ENCODE measurements around the gene NEK1. TPM values are rescaled to one million over a fixed set of nuclear protein-coding genes. Genes with fewer than 3 reads are reported as not detected.
A peak's percentile ranks its signal among the peaks of the same experiment; 100 is the strongest.

NEK1 gene, protein sequence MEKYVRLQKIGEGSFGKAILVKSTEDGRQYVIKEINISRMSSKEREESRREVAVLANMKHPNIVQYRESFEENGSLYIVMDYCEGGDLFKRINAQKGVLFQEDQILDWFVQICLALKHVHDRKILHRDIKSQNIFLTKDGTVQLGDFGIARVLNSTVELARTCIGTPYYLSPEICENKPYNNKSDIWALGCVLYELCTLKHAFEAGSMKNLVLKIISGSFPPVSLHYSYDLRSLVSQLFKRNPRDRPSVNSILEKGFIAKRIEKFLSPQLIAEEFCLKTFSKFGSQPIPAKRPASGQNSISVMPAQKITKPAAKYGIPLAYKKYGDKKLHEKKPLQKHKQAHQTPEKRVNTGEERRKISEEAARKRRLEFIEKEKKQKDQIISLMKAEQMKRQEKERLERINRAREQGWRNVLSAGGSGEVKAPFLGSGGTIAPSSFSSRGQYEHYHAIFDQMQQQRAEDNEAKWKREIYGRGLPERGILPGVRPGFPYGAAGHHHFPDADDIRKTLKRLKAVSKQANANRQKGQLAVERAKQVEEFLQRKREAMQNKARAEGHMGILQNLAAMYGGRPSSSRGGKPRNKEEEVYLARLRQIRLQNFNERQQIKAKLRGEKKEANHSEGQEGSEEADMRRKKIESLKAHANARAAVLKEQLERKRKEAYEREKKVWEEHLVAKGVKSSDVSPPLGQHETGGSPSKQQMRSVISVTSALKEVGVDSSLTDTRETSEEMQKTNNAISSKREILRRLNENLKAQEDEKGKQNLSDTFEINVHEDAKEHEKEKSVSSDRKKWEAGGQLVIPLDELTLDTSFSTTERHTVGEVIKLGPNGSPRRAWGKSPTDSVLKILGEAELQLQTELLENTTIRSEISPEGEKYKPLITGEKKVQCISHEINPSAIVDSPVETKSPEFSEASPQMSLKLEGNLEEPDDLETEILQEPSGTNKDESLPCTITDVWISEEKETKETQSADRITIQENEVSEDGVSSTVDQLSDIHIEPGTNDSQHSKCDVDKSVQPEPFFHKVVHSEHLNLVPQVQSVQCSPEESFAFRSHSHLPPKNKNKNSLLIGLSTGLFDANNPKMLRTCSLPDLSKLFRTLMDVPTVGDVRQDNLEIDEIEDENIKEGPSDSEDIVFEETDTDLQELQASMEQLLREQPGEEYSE (N-terminal part only)
- 19.3 TPM for total RNA-seq

DNA sequence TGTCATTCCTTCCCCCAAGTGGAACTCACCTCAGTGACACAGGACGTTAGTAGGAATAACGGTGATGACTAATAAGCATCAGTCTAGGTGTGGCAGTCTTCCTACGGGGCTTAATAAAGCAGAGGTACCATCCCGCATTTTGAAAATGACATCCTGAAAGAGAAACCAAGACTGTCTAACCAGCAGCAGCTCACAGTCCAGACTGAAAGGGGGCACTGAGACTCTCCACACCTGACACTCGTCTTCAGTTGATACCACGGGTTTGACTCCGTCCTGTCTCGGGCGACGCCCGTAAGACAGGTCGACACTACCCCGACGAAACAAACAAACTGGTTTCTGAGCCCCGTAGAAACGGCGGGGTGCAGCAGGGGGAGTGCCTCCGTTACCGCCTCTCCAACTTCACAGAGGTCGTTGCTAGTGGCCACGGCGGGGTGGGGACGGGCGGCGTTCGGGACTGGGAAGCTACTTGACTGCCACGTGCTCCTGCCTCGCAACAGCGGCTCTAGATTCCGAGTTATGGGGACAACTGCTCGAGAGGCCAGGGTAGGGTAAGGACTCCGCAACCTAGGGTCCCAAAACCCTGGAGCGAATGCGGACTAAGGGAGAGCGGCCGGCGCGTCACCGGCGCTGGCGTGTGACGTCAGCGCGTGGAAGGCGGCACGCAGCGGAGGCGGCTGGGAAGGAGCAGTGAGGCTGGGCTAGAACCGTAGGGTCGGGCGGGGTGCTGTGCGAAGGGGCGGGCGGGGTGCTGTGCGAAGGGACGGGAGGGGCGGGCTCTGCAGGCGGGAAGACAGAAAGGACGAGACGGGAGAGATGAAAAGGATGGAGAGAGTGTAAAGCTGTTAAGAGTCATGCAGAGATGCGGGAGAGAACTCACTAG lies at the start of gene NEK1:
Gene NEK1, minus strand, starts transcription at position 593 of the 880 bp plus-strand sequence. CDS start 9,953 bp downstream, outside the sequence.
- peak; percentile 86 for DNase-seq (ENCODE audit: low spot score)

GRCh38 chr4:169661761-169662160 lies 49.4 kb upstream of the NEK1 start:
- DNase-seq (ENCODE audit: low spot score): no peak

GRCh38 chr4:169660929-169661328 lies 48.5 kb upstream of the NEK1 start:
- no peak for DNase-seq (ENCODE audit: low spot score)

- DNase-seq (ENCODE audit: low spot score): peak; percentile 85
Measured at GRCh38 chr4:169659716-169660670, 47.6 kb upstream of the NEK1 start.

- DNase-seq (ENCODE audit: low spot score): no peak
Measured at GRCh38 chr4:169658975-169659715, 46.8 kb upstream of the NEK1 start.

DNA sequence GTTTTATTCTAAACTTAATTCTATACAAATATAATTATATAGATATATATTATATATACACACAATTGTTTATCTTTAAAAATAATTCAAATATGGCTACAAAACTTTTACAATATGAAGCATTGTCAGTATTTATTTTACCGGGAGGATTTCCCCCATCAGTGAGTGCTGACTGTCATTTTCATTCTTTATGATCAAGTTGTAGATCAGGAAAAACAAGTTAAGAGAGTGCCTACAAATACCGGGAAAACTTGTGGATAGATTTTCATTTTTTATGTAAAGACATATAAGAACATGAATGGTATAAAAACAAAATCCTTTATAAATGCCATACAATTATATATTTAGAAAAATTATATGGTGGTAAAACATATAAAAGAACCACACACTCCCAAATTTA lies 45.8 kb upstream of the NEK1 start:
- DNase-seq (ENCODE audit: low spot score): no peak

DNA sequence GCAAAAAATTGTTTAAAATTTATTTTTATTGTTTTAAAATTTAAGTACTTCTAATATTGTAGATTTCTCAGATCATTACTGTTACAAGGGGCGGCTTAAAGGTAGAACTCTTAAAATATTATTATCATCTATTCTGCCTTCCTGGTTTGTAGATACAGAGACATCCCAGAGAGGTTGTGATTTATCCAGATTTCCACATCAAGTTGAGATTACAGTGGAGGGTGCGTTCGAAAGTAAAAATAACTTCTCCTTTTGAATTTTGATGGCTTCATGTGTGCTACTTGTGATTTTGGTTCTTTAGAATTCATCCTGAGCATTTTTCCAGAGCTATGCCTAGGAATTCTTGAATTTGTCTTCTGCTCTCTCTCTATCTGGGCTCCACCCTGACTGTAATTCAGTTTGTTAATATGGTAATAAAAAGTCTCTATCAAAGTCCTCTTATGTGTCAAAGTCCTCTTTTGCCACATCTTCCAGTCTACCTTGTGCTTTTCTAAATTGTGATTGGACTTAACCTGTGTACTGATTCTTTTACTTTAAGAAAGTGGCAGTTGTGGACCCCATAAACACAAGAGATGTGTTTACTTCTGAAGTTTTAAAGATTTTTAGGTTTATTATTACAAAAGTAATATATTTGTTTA lies 45.2 kb upstream of the NEK1 start:
- DNase-seq (ENCODE audit: low spot score): no peak

- no peak for DNase-seq (ENCODE audit: low spot score)
Measured at GRCh38 chr4:169655401-169655800, 43.0 kb upstream of the NEK1 start.

- no peak for DNase-seq (ENCODE audit: low spot score)
Measured at GRCh38 chr4:169652535-169652934, 40.2 kb upstream of the NEK1 start.

DNA sequence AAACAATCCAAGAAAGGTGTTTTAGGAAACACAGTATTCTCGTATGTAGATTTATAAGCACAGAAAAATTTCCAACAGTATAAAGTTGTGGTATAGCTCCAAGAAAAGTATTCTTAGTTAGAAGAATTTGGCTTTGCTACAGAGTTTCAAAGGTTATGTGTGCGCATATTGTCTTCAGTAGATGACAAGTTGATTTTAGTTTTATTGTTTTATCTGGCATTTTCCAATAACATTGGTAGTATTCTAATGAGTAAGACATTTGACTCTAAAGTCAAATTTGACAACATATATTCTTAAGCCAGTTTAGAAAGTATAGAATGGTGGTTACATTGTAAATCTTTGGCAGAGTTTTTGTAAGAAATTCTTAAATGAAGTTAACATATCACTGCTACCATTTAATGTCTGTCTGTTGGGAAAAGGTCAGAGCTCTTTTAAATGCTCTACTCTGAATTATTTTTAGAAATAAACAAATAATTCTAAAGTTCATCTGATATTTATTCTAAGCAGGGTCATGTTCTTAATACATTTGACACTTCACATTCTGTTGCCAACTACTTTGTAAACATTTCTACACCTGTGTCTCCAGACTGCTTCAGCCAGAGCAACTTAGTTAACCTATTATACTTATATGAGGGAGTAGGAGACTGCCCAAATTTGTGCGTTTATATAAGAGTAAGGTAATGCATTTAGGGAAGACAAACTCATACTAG lies 38.0 kb upstream of the NEK1 start:
- DNase-seq (ENCODE audit: low spot score): no peak

DNA sequence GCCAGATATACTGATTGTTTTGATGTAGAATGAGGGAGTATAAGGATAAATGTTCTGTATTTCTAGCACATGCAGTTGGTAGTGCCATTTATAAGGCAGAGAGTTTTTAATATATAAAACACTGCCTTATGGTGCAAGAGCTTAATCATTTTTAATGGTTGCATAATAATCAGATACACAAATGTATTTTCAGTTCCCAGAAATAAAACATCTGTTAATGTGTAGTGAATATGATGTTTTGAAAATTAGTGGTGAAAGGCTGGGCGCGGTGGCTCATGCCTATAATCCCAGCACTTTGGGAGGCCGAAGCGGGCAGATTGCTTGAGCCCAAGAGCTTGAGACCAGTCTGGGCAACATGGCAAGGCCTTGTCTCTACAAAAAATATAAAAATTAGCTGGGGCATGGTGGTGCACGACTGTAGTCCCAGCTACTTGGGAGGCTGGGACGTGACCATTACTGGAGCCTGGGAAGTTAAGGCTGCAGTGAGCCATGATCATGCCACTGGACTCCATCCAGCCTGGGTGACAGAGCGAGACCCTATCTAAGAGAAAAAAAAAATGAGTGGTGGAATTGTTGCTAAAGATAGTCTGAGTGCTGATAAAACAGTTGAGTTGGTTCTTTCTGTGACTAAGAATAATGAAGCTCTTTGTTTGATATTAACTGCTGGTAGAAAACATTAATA lies 37.3 kb upstream of the NEK1 start:
- DNase-seq (ENCODE audit: low spot score): no peak

DNA sequence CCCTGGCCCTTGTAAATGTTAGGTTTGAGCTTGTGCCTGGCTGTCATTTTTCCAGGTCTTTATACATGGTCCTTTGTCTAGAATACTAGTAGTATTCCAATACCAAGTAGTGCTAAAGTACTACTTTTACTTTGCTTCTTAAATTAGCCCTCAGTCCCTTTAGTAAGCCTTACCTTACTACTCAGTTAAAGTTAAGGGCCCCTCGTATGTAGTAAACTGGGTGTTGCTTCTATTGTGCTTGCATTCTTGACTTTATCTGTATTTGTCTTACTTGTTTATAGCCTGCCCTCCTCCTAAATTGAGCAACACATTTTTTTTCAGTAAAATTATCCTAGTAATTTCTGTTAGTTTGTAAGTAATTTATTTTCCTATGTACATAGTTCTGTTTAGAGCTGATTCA lies 33.2 kb upstream of the NEK1 start:
- DNase-seq (ENCODE audit: low spot score): no peak

GRCh38 chr4:169644802-169645201 lies 32.4 kb upstream of the NEK1 start:
- DNase-seq (ENCODE audit: low spot score): no peak

GRCh38 chr4:169640261-169640870 lies 28.0 kb upstream of the NEK1 start:
- DNase-seq (ENCODE audit: low spot score): no peak

GRCh38 chr4:169634975-169635374 lies 22.6 kb upstream of the NEK1 start:
- no peak for DNase-seq (ENCODE audit: low spot score)

GRCh38 chr4:169632896-169633295 lies 20.5 kb upstream of the NEK1 start:
- DNase-seq (ENCODE audit: low spot score): no peak

DNA sequence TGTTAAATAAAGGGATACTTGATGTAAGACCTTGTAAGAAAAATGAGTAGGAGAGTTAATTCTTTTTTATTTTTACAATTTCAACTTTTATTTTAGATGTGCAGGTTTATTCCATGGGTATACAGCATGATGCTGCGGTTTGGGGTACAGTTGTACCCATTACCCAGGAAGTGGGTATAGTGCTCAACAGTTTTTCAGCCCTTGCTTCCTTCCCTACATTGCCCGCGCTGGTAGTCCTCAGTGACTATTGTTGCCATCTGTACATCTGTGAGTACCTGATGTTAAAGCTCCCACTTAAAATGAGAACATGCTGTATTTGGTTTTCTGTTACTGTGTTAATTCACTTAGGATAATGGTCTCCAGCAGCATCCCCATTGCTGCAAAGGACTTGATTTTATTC lies 17.7 kb upstream of the NEK1 start:
- no peak for DNase-seq (ENCODE audit: low spot score)
